LNCaP clone FGC (cell line): ENCODE results near the gene KIF1A.

Experiments
- DNase-seq: peaks from one replicate; pipeline ENCODE4 v3.0.0-alpha.2; 2011; ENCODE audit warnings: low read depth
- H3K4me3 ChIP-seq: 2 replicates; pipeline ENCODE4 v1.5.1; 2011; ENCODE audit warnings: mild to moderate bottlenecking, low read depth, low read length, control low read depth
- TF ChIP-seq, protein P1 (sequence below): IDR thresholded peaks from 2 replicates; pipeline ENCODE4 v1.5.1; 2012; ENCODE audit warnings: mild to moderate bottlenecking; ENCODE audit not compliant: control insufficient read depth, insufficient read depth; ENCODE audit errors: extremely low read depth

KIF1A gene

DNA sequence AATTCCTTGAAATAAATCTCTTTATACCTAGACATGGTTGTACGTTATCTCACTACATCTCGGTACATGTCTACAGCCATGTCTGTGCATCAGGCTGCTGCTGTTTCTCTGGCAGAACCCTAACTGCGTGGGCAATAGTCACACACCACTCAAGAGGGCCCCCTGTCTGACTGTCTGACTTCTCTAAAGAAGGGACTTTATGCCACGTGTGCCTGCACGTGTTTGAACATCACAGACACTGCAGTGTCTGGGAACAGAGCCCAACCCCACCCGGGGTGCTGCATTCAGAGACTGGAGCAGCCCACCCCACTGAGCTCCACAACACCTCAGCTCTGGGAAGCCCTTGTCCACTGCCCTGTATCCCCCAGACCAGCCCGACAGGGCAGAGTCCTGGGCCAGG lies 55.0 kb downstream of the KIF1A start:
- DNase-seq: no peak
- no peak overlapping the region for H3K4me3 ChIP-seq
- TF ChIP-seq, protein P1, sequence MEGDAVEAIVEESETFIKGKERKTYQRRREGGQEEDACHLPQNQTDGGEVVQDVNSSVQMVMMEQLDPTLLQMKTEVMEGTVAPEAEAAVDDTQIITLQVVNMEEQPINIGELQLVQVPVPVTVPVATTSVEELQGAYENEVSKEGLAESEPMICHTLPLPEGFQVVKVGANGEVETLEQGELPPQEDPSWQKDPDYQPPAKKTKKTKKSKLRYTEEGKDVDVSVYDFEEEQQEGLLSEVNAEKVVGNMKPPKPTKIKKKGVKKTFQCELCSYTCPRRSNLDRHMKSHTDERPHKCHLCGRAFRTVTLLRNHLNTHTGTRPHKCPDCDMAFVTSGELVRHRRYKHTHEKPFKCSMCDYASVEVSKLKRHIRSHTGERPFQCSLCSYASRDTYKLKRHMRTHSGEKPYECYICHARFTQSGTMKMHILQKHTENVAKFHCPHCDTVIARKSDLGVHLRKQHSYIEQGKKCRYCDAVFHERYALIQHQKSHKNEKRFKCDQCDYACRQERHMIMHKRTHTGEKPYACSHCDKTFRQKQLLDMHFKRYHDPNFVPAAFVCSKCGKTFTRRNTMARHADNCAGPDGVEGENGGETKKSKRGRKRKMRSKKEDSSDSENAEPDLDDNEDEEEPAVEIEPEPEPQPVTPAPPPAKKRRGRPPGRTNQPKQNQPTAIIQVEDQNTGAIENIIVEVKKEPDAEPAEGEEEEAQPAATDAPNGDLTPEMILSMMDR: no peak

DNA sequence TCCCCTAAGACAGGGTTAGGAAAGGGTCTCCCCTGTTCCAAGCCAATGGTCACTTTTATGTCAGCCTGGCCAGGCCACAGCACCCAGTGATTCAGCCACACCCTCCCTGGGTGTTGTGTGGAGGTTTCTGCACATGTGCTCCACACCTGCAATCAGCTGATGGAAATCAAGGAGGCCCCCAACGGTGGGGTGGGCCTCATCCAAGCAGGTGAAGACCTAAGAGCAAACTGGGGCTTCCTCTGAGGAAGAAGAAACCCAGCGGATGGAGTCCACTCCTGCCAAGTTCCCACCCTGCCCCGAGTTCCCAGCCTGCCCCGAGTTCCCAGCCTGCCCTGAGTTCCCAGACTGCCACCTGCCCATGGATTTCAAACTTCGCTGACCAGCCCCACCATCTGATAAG lies 55.4 kb downstream of the KIF1A start:
- H3K4me3 ChIP-seq: no peak overlapping the region
- no peak for DNase-seq
- TF ChIP-seq, protein P1: no peak

DNA sequence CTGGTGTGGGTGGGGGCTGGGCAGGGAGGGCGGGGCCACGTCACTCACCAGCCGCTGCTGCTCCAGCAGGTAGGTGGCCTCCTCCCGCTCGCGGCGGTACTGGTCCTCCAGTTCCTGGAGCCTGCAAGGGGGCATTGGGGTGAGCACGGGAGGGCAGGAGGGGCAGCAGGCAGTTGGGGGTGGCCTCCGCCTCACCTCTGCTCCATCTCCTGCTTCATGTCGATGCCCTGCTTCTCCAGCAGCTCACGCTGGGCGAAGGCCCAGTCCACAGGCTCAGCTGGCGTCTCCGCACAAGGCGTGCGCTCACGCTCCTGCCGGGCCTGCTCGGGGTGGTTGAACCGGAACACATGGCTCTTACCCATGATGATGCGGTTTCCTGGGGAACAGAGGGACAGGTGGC lies 57.0 kb downstream of the KIF1A start:
- TF ChIP-seq, protein P1: no peak
- no peak for DNase-seq
- H3K4me3 ChIP-seq: no peak overlapping the region

DNA sequence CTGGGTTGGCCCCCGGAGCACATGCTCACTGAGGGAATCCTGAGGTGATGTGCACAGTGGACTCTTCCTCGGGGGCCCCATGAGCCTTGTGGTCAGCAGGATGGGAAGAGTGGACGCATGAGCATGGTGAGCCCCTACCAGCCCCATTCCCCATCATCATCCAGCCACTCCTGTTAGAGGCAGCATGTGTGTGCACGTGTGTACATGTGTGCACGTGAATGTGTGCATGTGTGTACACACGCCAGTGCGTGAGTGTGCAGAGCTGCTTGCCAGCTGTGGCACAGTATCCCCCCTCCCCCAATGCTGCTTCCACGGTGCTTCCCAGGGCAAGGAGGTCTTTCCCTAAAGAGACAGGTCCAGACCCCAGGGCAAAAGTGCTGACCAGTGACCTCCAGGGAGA lies 57.8 kb downstream of the KIF1A start:
- no peak for DNase-seq
- TF ChIP-seq, protein P1: no peak

GRCh38 chr2:240760576-240761246 lies 59.3 kb downstream of the KIF1A start:
- DNase-seq: no peak
- TF ChIP-seq, protein P1: no peak
- no peak overlapping the region for H3K4me3 ChIP-seq

More for the DNA sequence above, 57.8 kb downstream of the KIF1A start:
- H3K4me3 ChIP-seq: no peak overlapping the region

GRCh38 chr2:240760121-240760520 lies 59.9 kb downstream of the KIF1A start:
- no peak for DNase-seq
- TF ChIP-seq, protein P1: no peak
- no peak overlapping the region for H3K4me3 ChIP-seq

DNA sequence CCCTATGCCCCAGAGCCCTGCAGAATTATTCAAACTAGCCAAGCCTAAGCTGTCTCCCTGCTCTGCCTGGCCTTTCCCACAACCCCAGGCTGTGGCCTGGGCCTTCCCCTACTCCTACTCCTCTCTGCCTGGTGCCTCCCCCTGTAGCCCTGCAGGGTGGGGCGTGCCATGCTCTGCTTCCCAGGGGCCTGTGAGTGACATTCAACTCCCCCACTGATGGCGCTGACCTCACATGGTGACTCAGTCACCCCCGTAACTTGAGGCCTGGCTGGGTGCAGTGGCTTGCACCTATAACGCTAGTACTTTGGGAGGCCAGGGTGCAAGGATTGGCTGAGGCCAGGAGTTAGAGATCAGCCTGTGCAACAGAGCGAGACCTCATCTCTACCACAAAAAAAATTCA lies 60.6 kb downstream of the KIF1A start:
- H3K4me3 ChIP-seq: no peak overlapping the region
- TF ChIP-seq, protein P1: no peak
- no peak for DNase-seq
